ENCODE measurements around the gene CASD1.

DNA sequence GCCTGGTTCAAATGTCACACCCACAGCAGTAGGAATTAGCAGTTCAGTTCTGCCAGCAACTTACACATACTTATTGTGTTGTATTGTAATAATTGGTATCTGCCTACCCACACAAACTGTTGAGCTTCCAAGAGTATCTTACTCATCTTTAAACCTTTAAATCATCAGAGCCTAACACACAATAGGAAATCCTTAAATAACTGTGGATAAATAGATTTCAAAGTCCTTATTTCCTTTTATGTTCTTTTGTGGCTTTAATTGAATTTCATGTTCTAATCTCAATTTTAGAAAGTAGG is 3.9 kb downstream of the CASD1 start:
- no peak for TF ChIP-seq CTCF (IDR thresholded peaks at IDR 0.05; ENCODE audit: poor library complexity, severe bottlenecking)
- no peak for TF ChIP-seq SMC3 (conservative IDR thresholded peaks at IDR 0.05; ENCODE audit: poor library complexity)
- TF ChIP-seq EZH2 (IDR thresholded peaks at IDR 0.05; ENCODE audit: borderline replicate concordance, insufficient read depth, low read length, poor library complexity, severe bottlenecking) = no peak
- no peak for TF ChIP-seq EP300 (conservative IDR thresholded peaks at IDR 0.05; ENCODE audit: poor library complexity, severe bottlenecking)
- no peak for TF ChIP-seq POLR2AphosphoS5 (IDR thresholded peaks at IDR 0.05)
- TF ChIP-seq RAD21 (conservative IDR thresholded peaks at IDR 0.05) = no peak

Measured in neural cell (in vitro differentiated cells).